SKM-1 (cell line): ENCODE data around the gene BCAP31.
"Not testable (repeated sequence)": the region's sequence is repeated elsewhere in the genome, so short reads cannot be mapped to it uniquely, and the experiment has no call there.

ENCODE experiments used
- DNase-seq: peaks from one replicate; lab custom pipeline; 2025; ENCODE audit not compliant: unreplicated experiment; lab: John Stamatoyannopoulos, UW

Gene BCAP31

DNA sequence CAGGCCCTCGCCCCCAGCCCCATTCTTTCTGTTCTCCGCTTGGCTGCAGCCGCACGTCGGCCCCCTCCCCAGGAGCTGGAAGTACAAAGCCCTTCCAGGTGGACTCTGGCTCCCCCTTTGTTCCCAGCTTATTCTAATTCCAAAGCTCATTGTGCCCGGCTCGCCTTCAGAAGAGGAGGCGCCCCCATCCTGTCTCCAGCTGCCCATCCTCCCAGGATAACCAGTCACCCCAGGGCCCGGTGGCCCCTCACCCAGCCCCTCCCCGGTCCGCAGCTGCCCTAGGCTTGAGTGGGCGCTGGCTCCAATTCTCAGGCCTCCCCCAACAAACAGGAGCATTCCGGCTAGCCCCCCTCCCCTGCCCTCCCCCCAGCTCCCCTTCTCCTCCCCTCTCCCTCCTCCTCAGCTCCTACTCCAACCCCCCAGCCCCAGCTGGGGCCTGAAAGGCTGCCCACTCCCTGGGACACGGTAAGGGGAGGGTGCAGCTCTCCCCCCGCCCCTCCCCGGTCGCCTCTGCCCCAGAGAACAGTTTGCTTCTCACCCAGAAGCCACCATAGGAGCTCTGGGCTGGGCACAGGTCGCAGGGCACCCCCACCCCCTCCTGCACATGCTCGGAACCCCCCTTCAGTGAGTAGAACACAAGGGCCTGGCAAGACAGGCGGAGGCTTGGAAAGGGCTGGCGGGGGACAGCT is 39.6 kb downstream of the BCAP31 start:
- no peak for DNase-seq

DNA sequence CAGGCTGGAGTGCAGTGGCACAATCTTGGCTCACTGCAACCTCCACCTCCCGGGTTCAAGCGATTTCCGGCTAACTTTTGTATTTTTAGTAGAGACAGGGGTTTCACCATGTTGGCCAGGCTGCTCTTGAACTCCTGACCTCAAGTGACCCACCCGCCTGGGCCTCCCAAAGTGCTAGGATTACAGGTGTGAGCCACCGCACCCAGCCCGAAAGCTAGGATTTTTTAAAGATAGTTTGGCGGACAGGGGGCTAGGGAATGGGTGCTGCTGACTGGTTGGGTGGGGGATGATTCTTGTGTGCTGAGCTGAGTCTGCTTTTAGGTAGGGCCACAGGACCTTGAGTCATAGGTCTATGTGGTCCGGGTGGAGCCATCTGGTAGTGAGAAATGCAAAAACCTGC is 40.7 kb downstream of the BCAP31 start:
- DNase-seq = not testable (repeated sequence)

DNA sequence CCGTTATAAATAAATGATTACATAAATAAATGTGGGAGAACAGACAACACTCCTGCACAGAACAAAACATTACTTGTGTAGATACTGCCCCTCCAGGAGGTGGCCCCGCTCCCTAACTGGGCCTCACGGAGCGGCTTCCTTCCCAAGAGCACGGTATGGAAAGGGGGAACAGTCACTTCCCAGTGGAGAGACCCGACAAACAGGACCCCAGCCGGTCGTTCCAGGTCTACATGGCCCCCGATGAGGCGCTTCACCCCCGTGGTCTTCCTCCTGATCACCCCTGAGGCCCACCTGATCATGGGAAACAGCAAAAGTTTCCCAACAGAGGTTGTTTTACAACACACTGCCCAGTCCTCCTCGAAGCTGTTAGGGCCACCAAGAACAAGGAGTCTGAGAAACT is 43.0 kb downstream of the BCAP31 start:
- no peak for DNase-seq

DNA sequence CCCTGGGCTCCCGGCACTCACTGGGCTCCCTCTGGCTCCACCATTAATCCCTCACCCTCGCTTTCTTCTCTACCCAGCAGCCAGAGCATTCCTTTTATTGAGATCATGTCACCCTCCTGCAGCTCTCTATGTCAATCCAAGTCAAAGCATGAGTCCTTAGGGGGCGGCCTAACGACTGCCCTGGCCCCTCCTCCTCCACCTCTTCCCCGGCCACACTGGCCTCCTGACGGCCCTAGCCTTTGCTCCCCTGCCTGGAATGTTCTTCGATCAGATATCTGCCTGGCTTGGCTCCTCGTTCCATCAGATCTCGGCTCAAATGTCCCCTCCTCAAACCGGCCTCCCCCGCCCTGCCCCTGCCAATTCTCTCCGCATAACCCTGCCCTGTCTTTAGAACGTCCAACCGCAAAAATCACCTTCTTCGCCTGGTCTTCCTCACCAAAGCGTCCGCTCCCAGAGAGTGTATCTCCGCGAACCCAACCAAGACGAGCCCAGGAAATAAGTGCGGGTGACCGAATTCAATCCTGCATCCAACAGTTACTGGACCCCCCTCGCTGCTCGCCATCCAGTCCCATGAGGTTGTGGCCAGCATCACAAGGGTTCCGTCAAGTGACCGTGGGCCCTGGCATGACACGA is 49.9 kb downstream of the BCAP31 start:
- DNase-seq = no peak

DNA sequence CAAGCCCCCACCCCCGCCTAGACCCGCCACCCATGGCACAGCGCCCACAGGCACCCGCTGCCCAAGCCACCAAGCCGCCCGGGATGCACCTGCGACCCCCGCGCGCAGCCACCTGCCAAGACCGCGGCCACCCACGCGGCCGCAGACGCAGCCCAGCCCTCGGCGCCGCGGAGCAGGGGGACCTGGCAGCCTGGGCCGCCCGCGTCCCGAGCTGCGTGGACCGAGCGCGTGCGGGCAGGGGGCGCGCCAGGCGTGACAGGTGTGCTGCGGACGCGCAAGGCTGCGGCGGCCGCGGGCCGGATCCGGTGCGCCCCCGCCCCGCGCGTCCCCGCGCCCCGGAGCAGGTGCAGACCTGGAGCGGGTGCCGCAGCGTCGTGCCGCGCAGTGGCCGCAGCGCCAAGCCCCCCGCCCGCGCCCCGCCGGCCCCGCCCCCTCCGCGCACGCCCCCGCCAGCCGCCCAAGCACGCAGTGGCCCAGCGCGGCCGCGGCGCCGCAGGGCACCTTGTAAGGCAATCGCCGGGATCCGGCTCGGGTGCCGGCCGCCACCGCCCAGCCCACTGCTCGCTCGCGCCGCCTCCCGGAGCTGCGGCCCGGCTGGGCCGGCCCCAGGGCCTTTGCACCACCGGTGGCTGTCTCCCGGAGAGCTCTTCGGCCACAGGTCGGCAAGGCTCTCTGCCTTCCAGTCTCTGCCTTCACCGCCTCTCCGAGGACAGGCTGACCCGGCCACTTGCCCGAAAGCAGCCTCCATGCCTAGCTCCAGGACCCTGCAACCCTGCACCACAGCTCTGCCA is 50.6 kb downstream of the BCAP31 start, which contains the start of gene PNCK:
Gene PNCK, minus strand, starts transcription at position 386 of the 791 bp plus-strand sequence. CDS start 737 bp downstream, outside the sequence.
- DNase-seq = no peak

DNA sequence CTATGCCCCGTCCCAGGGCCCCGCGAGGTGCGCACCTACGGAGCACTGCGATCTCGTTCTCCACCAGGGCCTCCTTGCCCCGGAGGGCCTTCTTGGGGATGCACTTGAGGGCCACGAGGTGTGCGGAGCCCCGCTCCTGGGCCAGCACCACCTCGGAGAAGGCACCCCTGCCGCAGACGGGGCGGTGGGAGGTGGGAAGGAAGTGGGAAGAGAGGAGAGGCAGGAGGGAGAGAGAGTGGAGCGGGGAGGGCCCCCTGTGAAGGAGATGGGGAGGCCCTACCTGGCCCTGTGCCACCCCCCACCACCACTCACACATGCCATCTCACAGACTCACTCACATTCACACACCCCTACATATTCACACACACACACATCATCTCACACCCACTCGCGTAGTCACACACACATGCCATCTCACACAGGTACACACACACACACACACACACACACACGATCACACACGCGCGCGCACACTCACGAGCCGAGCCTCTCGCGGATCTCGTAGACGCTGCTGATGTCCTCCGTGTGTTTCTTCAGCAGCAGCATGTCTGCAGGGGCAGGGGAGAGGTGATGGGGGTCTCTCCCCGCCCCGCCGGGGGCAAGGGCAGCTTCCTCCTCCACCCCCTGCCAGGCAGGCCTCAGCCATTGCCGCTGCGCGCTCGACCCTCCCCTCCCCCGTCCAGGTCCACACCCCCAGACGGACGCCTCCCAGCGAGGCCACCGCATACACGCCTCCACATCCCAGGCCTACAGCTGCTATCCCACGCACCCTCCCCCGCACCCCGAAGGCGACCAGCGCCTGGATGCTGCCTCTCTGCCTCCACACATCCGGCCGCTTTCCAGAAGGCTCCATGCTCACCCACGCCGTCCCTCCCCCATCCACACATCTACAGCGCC is 51.4 kb downstream of the BCAP31 start:
- DNase-seq = no peak

DNA sequence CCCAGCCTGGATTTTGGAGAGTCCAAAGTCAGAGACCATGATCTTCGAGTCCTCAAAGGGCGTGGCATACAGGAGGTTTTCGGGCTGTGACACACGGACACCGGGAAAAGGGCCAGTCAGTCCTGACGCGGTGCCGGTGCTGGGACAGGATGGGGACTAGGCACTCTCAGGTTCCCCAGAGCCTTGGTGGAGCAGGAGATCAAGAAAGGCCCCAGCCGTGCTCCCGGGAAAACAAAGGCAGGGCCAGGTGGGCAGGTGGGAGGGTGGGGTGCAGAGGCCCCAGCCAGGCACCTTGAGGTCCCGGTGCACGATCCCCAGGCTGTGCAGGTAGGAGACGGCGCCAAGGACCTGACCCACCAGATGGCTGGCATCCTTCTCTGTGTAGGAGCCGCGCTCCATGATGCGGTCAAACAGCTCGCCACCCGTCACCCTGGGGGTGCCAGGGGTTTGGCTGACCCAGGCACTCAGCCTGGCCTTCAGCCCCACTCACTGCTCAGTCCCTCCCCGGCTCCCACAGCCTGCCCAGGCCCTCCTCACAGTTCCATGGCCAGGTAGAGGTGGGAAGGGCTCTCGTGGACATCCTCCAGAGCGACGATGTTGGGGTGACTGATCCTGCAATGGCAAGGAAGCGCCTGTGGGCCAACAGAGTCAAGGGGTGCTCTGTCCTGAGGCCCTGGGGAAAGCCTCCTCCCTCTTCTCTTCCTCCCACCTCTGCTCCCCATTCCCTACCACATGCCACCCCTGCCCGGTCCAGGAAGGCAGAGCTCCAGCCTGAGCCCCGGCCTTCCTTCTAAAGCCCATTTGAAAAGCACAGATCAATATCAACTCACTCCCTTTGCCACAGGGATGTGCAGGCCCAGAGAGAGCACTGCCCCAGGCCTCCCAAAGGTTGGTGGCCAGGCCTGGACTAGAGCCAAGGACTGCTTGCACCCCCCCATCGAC is 52.3 kb downstream of the BCAP31 start:
- no peak for DNase-seq

DNA sequence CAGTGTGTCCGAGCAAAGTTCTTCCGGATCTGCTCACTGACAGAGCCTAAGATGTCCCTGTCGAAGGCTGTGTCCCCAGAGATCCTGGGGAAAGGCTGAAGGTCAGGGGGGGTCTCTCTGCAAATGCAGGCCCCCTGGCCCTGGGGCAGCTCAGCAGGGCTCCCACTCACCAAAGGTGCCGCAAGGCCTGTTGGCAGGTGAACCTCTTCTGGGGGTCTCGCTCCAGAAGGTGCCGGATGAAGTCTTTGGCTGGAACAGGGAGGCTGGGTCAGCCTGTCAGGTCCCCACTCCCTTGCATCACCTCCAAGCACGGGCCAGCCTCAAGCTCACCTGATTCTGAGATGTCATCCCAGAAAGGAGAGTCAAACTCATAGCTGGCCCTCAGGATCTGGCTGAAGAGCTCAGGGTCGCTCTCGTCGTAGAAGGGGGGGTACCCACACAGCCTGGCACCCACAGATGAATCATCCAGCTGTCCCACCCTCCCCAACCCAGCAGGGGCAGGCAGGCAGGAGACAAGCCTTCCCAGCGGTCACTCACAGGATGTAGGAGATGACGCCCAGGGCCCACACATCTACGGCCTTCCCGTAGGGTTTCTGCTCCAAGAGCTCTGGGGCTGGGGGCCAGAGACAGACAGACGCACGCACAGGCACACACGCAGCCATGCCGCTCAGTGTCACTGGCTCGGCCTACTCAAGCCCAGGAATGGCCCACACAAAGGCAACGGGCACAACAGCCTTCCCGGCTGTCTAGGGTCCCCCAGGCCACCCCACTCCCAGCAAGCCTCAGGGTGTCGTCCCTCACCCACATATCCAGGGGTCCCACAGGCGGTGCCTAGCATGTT is 53.2 kb downstream of the BCAP31 start:
- no peak for DNase-seq

DNA sequence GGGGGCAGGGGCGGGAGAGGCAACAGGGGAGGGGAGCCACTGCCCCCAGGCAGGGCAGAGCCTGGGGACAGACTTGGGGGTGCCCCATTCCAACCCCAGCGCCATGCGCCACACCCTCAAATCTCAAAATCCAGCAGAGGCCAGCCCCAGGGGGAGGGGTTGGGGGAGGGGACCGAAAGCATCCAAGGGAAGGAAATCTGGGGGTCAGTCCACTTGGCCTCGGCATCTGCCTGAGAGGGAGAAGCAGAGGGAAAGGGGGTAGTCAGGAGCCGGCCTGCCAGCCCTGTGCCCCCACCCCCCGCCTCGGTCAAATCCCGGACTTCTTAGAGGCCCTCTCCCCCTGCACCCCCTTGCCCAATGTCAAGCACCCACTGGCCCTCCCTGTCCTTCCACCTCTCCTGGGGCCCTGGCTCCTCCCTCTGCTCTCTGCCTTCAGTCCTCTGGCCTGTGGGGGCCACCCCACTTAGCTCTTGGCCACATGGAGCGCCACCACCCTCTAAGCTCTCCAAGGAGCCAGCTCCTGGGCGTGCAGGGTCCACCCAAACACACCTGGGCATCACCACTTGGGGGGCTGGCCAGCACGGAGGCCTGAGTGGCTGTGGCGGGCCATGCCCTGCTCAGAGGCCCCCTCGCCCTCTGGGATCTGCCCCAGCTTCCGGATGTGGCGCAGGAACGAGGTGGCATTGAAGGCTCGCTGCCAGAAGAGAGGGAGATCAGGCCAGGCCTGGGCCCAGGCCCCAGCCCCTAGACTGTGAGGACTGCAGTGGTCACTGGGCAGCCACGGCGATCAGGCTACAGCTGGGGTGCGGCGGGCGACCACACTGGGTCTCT is 54.1 kb downstream of the BCAP31 start:
- no peak for DNase-seq

DNA sequence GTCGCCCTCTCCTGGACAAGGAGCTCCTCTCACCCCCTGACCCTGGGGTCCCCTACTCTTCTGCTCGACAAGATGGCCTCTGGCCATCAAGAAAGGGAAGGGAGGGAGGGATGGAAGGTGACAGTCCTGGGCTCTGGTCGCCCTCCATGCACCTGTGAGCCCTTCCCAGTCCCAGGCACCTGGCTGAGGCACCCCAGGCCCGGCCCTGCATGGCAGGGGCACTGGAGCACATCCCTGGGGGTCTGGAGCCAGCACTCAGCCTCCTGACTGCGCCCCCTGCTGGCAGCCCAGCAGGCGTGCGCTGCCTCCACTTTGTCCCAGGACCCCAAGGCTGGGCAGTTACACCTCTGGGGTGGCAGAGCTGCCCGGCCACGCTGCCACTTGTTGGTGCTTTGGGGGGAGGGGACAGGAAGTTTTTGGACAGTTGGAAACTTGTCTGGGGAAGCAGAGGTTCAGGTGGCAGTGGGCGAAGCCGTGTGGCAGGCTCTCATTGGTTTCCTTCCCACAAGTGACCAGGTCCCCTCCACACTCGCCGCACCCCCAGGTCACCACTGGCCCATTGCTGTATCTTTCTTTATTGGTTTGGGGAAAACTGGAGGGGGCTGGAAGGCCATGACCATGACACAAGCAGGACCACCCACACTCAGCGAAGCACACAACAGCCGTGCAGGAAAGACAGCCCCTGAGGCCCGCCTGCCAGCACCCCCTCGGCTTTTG is 54.9 kb downstream of the BCAP31 start:
- no peak for DNase-seq

DNA sequence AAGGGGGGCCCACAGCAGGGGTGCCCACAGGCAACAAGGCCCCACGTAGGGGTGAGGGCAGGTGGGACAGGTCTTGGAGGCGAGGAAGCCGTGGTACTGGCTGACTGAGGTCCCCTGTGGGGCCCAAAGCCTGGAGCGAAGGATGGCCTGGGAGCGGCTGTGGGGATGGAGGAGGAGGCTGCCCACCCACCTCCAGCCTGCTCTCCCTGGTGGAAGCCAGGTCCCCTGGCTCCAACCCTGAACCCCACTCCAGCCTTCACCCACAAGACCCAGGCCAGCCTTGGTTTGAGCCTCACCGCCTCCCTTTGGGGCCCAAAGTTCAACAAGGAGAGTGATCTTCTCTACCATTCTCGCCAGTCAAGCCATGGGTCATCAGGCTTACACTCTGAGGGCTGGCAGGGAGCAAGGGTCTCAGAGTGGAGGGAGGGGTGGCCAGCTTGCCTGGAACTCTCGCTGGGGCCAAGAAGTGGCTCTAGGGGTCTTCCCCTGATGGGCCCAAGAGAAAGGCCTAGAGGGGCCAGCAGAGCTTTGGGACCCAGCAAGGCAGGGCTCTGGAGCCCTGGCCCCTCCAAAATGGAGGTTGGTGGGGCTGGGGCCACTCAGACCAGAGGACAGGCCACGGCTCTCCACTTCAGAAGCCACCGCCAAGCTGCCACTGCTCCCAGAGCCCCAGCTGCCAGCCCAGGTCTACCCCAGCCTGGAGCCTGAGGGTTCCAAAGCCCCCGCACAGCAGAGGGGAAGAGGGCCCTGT is 55.6 kb downstream of the BCAP31 start:
- no peak for DNase-seq

DNA sequence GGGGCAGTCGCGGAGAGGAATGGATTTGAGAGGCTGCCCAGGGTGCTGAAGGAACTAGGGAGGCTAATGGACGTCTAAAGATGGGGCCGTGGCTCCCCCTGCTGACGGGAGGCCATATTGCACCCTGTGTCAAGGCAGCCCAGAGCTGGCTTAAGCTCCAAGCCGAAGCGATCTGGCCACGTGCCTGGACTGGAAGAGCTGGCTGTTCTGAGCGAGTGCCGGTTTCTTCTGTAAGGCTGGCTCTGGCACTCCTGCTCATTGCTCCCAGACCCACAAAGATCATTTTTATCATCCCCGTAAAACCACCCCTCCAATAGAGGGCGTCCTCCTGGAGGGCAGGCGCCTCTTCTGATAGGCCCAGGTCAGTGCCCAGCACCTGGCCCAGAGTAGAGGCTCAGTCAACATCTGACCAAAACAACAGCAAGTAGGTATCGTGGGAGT is 56.2 kb downstream of the BCAP31 start:
- DNase-seq = peak; percentile 48

DNA sequence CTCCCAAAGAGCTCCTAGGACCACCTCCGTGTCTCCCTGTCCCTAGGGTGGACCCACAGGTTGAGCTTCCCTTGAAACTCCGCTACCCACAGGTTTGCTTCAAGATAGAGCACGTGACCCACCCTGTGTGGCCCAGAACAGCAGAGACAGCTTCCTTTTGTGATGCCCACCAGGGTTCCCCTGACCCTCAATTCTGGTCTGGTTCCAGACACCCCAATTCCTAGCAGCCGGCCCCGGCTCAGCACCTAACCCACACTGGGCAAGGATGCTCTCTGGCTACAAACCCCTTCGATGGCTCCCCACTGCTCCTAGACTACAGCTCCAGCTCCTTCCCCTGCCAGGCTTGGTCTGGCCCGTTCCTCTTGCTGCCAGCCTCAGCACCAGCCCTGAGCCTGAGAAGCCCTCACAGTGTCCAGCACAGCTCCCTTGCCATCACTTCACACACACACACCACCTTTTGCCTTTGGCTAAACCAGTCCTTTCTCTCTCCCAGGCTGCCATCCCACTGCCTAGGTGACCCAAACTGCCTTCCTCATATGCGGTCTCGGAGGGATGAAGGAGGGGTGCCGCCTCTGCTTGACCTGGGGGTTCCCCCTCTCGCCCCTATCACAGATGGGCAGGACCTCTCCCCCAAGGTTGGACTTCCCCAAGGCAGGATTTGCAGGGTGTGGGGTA is 56.8 kb downstream of the BCAP31 start:
- no peak for DNase-seq

DNA sequence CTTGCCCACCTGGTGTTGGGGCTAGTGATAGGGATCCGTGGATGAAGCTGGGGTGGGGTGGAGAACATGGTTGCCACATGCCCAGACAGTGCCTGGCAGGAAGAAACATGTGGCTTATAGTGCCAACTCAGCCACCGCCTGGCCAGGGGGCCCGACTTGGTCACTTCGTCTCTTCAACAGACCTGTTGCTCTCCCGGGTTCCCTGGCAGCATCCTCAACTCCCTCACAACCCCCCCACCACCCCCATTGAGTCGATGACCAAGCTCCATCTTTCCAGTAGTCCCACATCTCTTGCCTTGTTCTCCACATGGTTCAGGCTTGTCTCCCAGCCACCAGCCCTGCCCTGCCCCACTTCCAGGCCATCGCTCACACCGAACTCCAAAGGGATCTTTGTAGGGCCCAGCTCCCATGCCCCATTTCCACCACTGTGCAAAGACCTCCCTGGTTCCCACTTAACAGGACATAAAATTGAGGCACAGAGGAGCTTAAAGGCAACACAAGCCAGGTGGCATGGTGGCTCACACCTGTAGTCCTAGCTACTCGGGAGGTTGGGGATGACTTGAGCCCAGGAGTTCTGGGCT is 58.4 kb downstream of the BCAP31 start:
- no peak for DNase-seq

DNA sequence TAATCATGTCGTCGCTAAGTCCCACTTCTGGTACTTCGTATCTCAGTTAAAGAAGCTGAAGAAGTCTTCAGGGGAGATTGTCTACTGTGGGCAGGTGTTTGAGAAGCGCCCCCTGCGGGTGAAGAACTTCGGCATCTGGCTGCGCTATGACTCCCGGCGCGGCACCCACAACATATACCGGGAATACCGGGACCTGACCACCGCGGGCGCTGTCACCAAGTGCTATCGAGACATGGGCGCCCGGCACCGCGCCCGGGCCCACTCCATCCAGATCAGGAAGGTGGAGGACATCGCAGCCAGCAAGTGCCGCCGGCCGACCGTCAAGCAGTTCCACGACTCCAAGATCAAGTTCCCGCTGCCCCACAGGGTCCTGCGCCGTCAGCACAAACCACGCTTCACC is 61.9 kb downstream of the BCAP31 start:
- DNase-seq = peak; percentile 11

DNA sequence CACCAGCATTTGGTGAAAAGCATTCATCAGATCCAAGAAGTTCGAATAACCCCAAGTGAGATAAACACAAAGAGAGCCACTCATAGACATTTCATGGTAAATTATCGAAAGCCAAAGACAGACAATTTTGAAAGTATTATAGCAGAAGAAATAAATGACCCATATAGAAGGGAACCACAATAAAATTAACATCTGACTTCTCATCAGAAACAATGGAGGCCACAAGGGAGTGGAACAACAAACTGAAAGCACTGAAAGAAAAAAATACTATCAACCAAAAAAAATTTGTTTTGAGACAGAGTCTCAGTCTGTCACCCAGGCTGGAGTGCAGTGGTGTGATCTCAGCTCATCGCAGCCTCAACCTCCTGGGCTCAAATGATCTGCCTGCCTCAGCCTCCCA is 64.9 kb downstream of the BCAP31 start:
- no peak for DNase-seq
